NCI-H2227 treated with DMSO at 0.1 percent for 48 hours (cell line): Measurements from ENCODE around the gene MBLAC1.
A peak's percentile ranks its signal among the peaks of the same experiment; 100 is the strongest.

Experiments
- DNase-seq: peaks from one replicate; lab custom pipeline; 2025; lab: John Stamatoyannopoulos, UW

Gene MBLAC1, protein sequence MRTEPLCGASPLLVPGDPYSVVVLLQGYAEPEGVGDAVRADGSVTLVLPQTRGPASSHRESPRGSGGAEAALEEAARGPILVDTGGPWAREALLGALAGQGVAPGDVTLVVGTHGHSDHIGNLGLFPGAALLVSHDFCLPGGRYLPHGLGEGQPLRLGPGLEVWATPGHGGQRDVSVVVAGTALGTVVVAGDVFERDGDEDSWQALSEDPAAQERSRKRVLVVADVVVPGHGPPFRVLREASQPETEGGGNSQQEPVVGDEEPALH

DNA sequence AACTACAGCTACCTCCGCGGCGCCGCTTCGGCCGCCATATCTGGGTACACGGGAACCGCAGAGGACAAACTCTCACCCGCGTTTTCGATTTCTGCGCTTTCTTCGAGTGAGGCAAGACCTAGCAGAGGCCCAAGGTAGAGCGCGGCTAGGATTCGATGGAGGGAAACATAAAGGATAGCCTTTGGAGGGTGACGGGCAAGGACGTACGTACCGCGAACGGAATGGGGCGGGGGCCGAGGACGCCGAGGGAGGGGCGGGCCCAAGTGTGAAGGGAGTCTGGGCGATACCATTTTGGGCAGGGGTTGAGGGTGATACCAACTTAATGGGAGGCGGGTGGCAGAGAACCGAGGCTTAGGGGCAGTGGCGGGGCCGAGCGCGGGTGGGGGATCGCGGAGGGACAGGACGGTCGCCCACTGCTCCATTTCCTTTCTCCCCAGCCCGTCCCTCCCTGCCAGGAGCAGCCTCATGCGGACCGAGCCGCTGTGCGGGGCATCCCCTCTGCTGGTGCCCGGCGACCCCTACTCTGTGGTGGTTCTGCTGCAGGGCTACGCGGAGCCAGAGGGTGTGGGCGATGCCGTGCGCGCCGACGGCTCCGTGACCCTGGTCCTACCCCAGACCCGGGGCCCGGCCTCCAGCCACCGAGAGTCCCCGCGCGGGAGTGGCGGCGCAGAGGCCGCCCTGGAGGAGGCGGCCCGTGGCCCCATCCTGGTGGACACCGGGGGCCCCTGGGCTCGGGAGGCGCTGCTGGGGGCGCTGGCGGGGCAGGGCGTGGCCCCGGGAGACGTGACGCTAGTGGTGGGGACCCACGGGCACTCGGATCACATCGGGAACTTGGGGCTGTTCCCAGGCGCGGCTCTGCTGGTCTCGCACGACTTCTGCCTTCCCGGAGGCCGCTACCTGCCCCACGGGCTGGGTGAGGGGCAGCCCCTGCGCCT lies at the start of gene MBLAC1:
MBLAC1 (plus strand) TSS at position 37 of the 935 bp plus-strand sequence; CDS start at position 466, 429 bp downstream.
- DNase-seq = peak; percentile 96

DNA sequence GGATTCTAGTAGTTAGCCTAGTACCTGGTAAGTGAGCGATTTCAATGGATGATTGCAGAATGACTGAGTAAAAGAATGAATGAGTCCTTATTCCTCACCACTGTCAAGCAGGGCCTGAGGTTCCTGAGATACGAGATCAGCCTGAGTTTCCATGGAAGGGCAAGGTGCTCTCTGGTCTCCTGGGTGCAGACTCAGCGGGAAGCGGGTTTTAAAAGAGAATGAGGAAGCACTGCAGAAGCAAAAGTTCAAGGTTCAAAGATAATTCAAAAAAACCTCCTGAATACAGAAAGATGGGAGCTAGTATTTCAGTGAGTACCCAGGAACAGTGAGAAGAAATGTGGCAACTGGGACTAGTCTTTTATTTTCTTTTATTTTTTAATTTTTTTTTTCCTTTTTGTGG lies 49.6 kb upstream of the MBLAC1 start:
- no peak for DNase-seq

DNA sequence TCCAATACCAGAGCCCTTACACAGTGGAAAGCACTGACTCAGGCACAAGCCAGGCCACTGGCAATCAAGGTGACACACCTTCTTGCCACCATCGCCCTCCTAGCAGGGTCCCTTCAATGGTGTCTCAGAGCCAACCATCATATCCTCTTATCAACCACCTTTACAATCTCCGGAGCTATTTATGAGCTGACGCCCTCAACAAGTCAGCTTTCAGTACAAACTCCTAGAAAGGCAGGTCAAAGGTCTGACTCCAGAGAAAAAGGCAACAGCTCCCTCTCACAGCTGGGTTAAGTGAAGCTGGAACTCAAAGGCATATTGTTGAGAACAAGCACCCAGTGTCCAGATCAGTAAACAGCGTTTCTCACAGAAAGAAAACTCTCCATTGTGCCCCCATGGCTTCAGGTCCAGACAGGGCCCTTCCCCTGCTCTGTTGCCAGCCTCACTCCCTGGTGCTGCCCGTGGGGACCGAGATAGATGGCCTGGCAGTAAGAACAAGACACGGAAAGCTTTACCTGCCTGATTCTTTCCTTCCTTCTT lies 47.7 kb upstream of the MBLAC1 start:
- no peak for DNase-seq

DNA sequence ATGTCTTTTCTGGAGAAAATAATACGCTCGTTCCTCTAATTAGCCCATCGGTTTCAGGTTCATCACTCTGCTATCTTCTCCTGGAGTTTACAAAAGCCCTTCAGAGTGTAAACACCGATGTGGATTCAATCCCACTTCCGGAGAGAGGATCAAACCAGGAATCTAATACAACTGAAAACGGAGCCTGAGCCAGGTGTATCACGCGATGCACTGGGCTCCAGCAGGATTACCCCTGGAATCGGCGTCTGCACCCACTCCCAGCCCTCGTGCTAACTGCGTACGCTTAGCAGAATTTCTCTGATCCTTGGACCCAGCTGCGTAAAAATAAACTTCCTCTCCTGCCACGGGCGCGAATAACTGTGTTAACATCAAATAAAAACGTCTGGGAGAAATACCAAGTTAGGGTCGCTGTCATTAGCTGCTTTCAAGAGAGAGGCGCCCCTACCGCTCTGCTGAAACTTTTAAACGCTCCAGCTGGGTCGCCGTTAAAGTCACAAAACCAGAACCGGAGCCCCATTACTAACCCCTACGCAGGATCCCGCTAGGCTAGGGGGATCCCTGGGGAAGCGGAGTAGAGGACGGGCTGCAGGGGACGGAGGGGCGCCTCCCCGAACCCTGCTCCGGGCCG lies 45.7 kb upstream of the MBLAC1 start:
- DNase-seq = no peak

DNA sequence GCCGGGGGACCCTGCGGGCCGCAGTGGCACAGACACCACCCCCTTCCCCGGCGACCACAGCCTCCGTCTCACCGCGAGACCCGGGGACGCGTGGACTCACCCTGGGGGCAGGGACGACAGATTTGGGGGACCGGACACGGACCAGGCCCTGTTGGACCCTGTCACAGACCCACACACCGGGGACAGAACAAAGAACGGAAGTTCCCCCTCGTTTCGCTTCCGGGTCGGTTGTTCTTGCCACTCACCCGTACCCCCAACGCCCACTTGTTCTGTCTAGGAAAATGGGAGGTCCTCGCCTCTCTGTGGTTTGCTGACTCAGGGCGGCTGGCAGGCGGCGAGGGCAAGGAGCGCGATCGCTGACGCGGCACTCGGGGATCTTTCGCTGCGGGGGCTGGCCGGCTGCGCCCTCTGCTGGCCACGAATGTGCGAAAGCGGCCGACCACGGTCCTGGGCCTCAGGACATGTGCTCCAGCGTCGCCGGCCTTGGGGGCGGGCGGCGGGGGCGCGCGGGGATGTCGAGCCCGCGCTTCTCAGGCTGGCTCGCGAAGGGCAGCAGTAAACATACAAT lies 45.1 kb upstream of the MBLAC1 start, which contains the start of gene ZNF3:
ZNF3 (minus strand) TSS at position 189 of the 568 bp plus-strand sequence. CDS start 4,366 bp downstream, outside the sequence.
- peak; percentile 98 for DNase-seq

DNA sequence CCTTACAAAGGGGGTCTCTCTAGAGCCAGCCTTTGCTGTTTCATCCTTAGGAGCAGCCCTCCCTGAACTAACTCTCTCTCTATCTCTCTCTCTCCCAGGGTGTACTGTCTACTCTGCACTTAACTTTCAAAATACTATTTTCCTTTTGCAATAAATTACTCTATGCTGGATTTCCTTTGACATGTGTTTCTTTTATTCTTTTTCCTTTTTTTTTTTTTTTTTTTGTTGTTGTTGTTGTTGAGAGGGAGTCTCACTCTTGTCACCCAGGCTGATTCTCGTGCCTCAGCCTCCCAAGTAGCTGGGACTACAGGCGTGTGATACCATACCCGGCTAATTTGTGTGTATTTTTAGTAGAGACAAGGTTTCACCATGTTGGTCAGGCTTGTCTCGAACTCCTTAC lies 43.8 kb upstream of the MBLAC1 start:
- no peak for DNase-seq

DNA sequence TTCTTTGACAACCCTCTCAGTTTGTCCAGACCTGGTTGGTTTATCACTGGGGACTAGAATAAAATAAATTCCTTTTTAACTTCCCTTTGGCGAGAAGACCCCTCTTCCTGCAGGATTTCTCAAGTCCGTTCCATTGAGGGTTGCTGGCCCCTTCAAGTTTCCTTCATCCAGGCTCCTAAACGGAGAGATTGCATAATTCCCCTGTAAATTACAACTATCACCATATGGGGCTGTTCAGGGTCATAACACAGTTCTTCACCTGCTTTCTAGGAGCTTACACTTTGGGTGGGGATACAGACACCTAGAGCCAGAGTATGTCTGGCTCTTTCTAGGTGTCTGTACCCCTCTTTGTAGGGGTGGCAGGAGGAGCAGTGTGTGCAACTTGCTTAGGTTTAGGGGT lies 41.3 kb upstream of the MBLAC1 start:
- DNase-seq = no peak

DNA sequence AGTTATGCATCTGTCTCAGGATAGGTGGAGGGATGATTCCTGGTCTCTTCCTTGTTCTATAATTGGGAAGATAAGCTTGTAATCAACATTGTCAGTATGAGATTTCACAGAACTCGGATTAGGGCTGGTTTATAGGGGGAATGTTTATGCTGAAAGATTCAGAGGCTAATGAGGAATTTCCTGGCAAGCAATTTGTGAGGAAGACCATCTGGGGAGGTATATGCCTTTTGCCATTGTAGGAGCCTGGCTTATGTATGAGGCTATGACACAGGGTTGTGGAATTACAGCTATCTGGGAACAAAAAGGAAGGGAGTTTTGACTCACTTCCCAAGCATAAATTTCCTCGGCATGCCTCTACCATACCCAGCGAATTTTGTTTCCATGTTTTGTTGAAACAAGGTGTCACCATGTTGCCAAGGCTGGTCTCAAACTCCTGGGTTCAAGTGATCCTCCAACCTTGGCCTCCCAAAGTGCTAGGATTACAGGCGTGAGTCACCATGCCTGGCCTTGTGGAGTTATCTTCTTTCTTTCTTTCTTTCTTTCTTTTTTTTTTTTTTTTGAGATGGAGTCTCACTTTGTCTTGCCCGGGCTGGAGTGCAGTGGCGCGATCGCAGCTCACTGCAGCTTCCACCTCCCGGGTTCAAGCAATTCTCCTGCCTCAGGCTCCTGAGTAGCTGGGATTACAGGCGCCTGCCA lies 39.6 kb upstream of the MBLAC1 start:
- no peak for DNase-seq

DNA sequence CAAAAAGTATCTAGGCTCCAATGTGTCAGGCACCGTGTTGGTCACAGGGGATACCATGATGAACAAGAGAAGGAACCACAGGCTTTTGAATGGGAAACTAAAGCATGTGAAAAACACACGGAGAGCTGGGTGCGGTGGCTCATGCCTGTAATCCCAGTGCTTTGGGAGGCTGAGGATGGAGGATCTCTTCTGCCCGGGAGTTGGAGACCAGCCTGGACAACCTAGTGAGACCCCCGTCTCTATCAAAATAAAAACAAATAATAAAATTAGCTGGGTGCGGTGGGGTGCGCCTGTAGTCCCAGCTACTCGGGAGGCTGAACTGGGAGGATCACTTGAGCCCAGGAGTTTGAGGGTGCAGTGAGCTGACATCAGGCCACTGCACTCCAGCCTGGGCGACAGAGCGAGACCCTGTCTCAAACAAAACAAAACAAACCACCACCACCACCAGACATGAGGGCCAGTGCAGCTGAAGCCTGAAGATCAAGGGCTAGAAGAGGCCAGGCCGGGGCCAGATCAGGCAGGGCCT lies 38.6 kb upstream of the MBLAC1 start:
- DNase-seq = no peak

DNA sequence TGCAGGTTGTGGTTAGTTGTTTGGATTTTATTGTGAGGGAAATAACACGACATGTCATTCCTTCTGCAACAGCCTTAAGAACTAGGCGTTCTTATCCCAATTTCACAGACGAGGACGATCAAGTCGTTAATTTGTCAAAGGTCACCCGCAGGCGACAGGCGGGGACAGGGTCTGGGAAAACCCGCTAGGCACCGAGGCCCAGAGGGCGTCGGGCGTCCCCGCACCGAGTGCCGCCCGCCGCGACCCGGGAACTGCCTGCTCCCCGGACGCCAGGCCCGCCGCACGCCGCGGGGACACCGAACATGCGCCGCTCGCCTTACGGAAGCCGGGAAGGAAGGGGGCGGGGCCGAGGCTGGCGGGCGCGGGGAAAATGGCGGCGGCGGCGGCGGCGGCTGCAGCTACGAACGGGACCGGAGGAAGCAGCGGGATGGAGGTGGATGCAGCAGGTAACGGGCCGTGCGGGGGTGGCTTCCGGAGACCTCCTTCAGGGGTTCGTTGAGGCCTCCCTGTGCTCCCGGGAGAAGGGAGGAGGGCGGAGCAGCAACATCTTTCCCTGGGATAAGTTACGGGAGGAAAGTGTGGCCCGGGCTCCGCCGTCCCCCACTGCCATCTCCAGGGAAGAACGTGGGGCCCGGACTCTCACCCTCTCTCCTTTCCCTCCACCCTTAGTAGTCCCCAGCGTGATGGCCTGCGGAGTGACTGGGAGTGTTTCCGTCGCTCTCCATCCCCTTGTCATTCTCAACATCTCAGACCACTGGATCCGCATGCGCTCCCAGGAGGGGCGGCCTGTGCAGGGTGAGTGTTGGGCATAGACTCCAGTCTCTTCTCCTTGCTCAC lies 37.9 kb upstream of the MBLAC1 start, which contains the start of gene COPS6:
COPS6 (plus strand) TSS at position 349 of the 837 bp plus-strand sequence; CDS start at position 371, 22 bp downstream.
- peak; percentile 78 for DNase-seq

DNA sequence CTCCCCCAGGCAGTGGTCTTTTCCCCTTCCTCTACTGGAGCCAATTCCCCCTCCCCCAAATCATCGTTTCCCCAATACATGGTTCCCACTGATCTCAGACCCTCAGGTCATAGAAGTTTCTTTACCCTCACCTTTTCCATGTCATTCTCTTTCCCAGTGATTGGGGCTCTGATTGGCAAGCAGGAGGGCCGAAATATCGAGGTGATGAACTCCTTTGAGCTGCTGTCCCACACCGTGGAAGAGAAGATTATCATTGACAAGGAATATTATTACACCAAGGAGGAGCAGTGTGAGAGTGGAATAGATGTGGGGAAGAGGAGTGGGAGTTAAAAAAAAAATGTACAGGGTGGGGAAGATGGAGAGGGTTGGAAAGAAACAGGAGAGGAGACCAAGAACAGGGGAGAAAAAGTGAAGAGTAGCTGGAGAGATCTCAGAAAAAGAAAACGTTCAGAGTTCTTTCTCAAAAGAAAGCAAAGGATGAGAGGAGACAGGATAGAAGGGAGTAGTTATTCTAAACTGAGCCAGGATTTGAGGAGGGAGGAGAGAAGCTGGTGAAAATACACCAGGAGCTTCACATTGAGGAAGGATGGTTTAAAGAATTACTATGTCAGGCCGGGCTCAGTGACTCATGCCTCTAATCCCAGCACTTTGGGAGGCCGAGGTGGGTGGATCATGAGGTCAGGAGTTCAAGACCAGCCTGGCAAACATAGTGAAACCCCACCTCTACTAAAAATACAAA lies 37.1 kb upstream of the MBLAC1 start:
- DNase-seq = no peak

DNA sequence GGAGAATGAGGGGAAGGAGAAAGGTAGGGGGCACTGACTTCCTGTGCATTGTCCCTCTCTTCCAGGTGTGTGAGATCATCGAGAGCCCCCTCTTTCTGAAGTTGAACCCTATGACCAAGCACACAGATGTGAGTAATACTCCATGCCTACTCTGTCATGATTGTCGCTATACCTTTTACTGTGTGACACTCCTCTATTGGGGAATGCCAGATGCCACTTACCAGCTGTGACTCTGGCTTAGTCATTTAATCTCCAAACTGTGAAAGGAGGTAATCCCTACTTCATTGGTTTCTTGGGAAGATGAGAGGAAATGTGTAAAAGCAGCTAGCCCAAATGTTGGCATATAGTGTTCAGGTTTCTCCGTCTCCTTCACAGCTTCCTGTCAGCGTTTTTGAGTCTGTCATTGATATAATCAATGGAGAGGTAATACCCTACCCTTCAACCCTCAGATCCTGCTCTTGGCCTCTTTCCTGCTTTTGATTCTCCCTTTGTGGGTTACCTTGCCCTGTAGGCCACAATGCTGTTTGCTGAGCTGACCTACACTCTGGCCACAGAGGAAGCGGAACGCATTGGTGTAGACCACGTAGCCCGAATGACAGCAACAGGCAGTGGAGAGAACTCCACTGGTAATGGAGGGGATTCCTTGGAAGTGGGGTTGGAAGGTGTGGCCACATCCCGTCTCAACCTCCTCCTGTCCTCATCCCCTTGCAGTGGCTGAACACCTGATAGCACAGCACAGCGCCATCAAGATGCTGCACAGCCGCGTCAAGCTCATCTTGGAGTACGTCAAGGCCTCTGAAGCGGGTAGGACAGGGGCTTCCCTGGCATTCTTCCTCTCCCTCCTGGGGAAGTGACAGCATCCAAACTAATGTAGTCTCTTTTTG lies 36.0 kb upstream of the MBLAC1 start:
- no peak for DNase-seq

DNA sequence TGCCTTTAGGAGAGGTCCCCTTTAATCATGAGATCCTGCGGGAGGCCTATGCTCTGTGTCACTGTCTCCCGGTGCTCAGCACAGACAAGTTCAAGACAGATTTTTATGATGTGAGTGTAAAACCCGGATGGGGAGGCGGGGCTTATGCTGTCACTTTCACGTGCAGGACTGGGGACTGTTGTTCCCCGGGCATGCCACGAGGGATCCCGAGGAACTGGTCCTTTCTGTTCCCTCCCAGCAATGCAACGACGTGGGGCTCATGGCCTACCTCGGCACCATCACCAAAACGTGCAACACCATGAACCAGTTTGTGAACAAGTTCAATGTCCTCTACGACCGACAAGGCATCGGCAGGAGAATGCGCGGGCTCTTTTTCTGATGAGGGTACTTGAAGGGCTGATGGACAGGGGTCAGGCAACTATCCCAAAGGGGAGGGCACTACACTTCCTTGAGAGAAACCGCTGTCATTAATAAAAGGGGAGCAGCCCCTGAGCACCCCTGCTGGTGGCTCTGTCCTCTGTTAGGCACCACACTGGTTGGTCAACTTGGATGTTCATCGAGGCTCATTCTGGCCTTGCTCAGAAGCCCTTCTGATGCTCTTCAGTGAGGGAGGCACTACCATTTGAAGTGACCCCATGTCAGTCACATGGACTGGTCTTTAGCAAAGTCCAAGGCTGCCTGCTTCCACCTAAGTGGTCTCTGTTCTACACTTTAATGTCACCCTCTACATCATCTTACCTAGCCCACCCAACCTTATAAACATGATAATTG lies 35.2 kb upstream of the MBLAC1 start:
- no peak for DNase-seq

DNA sequence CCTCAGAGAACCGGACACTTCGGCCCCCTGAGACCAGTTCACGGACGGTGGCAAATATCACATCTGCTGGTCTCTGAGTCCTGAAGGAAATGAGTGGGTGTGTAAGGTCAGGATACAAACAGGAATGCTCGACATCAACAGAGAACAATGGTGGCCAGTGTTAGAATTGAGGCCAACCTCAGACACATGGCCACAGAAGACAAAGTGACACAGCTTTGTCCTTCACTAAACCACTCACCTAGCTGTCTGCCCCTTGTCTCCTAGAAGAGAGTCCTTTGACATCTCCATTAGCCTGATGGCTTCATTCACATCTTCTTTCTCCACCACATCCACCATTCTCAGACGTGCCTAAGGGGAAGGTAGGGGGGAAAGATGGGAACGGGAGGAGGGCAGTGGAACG lies 33.7 kb upstream of the MBLAC1 start:
- DNase-seq = no peak

DNA sequence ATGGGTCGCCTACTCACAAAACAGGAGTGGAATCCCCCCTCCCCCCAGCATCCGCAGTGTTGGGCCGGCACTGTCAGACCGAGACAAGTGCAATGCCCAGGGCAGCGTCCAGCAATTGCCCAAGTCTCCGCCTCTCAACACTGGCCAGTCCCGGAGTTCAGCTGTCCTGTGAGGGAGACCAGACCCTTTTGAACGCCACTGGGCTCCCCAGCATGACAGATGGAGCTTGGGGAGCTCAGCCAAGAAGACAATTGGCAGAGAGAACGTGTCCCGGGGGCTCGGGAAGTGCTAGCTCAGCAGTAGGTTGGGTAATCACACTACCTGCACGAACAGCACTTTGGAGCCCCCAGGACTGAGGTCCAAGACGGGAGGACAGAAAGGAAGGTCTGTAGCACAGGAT lies 33.3 kb upstream of the MBLAC1 start:
- no peak for DNase-seq

DNA sequence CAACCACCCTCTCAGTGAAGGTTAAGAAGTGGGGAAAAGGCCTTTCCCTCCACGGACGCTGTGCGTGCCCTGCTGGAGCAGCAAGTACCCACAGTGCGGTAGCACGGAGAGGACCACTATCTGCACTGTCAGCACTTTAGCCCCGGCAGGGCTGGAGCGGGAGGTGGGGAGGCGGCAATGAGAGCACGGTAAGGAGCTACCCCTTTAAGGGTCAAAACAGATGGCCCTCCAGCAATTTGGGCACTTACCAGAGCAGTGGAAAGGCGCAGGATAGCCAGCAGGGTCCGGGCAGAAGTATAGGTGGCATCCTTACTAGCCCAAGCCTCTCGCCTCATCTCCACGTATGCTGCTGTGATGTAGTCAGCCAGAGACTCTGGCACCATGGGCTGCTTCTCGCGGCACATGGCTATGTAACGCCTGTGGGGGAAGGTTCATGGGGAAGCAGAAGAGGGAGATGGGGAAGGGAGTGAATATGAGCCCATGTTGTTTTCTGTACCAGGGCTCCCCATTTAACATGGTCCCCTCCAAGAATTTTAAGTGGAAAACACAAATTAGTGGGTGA lies 32.8 kb upstream of the MBLAC1 start:
- DNase-seq = no peak

DNA sequence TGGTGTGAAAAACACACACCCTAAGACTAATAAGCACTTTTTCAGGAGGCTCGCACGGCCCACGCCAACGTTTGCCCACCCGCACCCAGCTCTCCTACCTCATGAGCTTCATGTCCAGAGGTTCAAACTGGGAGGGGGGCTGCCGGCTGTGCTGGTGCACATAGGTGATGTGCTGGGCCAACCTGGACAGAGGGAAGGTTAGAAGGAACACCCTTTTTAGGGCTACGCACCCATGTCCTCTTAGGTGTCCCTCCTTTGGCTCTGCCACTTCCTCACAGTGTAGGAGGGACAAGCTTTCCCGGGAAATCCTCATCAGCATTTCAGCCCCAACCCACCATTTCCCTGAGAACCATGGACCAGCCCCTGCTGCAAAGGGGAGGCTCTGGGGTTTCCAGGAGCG lies 31.5 kb upstream of the MBLAC1 start:
- no peak for DNase-seq
